B cell (primary cell): ENCODE results near the gene MACO1.

Experiments used
- EZH2 ChIP-seq: IDR thresholded peaks from 2 replicates; pipeline ENCODE4 v1.6.1; 2012; ENCODE audit warnings: borderline replicate concordance, low read depth, mild to moderate bottlenecking, moderate library complexity, low read length; ENCODE audit not compliant: insufficient read depth, poor library complexity, severe bottlenecking
- TF ChIP-seq, protein P1 (sequence below): fragments of 200-600 bp; IDR thresholded peaks from one replicate; pipeline ENCODE4 v1.8.0; 2022; ENCODE audit warnings: antibody characterized with exemption, mild to moderate bottlenecking

DNA sequence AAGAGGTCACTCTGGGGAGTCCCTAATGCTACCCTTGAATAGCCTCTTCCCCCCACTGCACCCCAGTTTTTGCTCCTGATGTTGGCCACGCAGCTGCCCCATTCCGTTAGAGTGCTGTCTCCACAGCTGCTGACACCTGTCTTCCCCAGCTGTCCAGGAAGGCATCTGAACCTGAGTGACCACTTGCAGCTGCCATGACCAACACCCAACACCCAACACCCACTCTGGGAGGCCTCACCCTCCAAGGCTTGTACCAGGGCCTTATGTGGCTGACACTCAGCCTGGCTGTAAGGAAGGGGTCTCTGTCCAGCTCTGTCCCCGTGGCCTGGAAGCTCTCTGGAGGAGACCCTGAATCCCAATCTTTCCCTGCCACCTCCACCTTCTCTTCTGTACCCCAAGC lies 86.0 kb downstream of the MACO1 start:
- TF ChIP-seq, protein P1, sequence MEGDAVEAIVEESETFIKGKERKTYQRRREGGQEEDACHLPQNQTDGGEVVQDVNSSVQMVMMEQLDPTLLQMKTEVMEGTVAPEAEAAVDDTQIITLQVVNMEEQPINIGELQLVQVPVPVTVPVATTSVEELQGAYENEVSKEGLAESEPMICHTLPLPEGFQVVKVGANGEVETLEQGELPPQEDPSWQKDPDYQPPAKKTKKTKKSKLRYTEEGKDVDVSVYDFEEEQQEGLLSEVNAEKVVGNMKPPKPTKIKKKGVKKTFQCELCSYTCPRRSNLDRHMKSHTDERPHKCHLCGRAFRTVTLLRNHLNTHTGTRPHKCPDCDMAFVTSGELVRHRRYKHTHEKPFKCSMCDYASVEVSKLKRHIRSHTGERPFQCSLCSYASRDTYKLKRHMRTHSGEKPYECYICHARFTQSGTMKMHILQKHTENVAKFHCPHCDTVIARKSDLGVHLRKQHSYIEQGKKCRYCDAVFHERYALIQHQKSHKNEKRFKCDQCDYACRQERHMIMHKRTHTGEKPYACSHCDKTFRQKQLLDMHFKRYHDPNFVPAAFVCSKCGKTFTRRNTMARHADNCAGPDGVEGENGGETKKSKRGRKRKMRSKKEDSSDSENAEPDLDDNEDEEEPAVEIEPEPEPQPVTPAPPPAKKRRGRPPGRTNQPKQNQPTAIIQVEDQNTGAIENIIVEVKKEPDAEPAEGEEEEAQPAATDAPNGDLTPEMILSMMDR = no peak
- TF ChIP-seq EZH2 = no peak
